CD4-positive, alpha-beta T cell treated with Interleukin-6 at 100 ng/mL for 8 hours (primary cell): ENCODE data around the gene OR52E5.

ENCODE experiments used
- DNase-seq: peaks from one replicate; pipeline ENCODE4 v3.0.0-alpha.2; 2020; ENCODE audit warnings: mixed read lengths, low spot score

The OR52E5 gene

DNA sequence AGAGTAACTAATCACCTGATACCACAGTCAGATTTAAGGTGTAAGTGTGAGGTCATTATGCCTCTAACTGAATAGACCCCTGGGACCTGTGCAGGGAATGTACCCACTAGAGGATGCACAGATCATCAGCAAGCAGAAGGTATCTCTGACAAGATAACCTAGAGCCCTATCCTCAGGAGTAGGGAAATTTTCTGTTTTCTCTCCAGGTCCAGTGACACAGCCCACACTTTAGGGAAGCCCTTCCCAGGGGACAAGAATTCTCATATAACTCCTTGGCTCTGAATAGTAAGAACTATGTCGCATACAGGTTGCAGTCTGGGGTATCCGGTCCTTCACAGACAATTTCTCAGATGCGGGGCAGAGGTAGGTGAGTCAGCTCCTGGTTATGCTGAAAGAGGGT, at the start of gene OR52E5:
TSS of gene OR52E5 (plus strand) at position 301 of the 400 bp plus-strand sequence. CDS start 7,569 bp downstream, outside the sequence.
- no peak for DNase-seq

- DNase-seq: no peak
Measured at GRCh38 chr11:5846701-5847100, 46.3 kb upstream of the OR52E5 start.

DNA sequence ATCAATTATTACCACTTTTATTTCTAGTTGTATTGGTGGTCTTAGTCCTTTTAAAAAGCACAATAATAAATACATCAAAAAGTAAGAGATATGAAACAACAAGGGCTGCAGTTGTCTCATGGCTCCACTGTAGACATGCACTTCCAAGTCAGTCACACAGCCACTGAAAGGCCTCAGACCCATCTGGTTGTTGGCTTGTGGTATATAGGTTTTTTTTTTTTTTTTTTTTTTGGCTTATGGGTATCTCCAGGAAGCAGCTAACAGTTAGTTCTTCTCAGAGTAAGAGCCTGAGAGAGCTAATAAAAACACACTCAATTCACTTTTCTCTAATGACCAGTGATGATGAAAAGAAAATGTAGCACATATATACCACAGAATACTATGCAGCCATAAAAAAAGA, 45.3 kb upstream of the OR52E5 start:
- no peak for DNase-seq

- no peak for DNase-seq
Measured at GRCh38 chr11:5851002-5851401, 42.0 kb upstream of the OR52E5 start.

DNA sequence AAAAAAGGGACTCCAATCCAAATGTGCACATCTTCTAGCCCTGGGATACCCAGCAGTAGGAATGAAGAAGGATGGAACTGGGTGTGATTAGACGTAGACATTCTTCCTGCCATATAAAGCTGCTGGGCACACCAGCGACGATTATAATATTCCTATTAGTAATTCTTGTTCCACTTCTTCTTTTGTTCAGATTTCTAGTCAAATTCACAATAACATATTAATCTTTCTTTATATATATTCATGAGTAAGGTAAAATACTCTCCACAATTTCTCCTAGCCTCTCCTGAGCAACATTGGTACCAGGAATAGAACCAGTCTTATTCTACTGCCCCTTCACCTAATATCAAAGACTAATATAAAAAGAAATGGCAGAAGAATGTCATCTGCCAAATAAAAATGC, 35.4 kb upstream of the OR52E5 start, which contains the start of gene OR52E8:
TSS of gene OR52E8 (minus strand) at position 101 of the 400 bp plus-strand sequence. CDS start at position 101, 0 bp downstream.
- DNase-seq: no peak

GRCh38 chr11:5865826-5866225, 27.2 kb upstream of the OR52E5 start:
- DNase-seq: no peak

GRCh38 chr11:5878564-5878963, 14.4 kb upstream of the OR52E5 start:
- DNase-seq: no peak

DNA sequence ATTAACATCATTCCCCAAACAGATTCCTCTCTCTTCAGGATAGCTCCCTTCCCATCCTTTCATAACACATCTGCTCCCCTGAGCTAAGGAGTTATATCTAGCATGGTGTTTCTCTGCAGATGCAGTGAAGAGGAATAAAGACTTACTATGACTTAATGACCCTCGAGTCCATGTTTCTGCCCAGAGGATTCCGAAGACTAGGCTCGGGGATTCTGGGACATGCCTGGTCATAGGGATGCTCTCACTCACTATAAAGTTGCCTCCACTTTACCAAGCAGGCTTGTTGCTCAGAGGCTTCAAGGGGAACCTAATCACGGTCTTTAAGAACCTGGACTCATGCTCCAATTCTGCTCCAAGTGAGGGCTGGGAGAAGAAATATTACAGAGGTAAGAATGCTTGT, 12.7 kb upstream of the OR52E5 start, which contains the start of gene OR52E4:
TSS of gene OR52E4 (plus strand) at position 301 of the 400 bp plus-strand sequence. CDS start 3,664 bp downstream, outside the sequence.
- no peak for DNase-seq

GRCh38 chr11:5881756-5882155, 11.3 kb upstream of the OR52E5 start:
- no peak for DNase-seq

DNA sequence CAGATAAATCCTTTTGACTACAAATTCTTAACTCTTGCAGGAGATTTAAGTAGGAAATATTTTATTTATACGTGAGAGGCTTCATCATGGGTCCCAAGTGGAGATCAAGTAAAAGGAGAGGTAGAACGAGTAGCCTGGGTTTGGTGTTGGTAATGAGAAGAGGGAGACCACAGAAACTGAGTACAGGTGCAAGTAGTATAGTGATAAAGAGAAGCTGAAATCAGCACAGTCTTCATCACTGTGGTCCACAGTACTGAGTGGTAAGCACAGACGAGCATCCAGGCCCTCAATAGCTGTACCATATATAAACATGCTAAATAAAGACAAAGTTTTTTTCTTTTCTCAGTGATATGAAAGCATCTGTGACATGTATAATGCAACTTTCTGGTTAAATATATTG, 5.8 kb upstream of the OR52E5 start:
- DNase-seq: no peak

GRCh38 chr11:5887661-5888060, 5.3 kb upstream of the OR52E5 start:
- no peak for DNase-seq

DNA sequence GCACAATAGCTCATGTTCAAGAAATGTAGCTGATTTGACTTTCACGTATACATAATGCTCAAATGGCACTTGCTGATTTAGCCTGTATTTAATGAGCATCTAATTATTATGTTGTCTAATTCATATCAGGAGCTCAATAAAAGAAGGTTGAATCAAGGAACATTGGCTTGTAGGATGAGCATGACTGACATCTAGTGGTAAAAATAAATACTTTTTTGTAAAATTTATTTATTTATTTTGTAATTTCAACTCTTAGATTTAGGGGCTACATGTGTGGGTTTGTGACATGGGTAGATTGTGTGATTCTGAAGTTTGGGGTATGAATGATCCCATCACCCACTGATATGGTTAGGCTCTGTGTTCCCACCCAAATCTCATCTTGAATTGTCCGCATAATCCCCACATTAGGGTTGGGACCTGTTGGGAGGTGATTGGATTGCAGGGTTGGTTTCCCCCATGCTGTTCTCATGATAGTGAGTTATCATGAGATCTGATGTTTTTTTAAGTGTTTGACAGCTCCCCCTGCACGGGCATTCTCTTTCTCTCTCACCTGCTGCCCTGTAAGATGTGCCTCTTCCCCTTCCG, 1.7 kb upstream of the OR52E5 start:
- DNase-seq: no peak

DNA sequence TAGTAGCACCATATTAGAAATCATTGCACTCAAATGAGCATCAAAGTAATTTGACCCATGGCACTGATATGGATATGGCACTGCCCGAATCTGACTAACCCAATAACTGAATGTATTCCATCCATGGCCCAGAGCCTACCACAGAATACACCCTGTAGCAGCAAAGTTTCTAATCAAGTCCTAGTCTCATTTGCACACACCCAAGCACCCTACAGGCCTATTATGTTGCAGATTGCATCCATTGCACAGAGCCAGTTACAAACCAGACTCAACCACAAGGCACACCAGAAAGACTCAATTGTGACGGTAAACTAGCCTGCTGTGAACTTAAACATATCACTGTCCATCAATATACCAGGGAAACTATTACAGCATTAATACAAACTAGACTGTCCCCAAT, 6.5 kb downstream of the OR52E5 start:
- no peak for DNase-seq

- DNase-seq: no peak
Measured at GRCh38 chr11:5910540-5910939, 17.5 kb downstream of the OR52E5 start.

GRCh38 chr11:5922749-5923426, 29.9 kb downstream of the OR52E5 start:
- no peak for DNase-seq

DNA sequence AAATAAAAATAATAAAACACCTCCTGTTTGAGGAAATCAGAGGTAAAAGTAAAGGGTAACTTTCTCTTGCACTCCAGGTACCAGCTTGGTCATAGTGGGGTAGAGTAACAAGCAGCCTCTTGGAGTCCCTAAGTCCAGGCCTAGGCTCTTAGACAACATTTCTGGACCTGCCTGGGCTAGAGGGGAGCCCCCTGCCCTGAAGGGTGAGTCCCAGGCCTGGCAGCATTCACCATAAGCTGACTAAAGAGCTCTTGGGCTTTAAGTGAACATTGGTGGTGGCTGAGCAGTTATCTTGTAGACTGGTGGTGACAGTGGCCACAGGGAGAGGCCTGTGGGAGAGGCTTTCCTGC, 30.4 kb downstream of the OR52E5 start:
- no peak for DNase-seq

GRCh38 chr11:5923794-5924193, 30.8 kb downstream of the OR52E5 start:
- no peak for DNase-seq

DNA sequence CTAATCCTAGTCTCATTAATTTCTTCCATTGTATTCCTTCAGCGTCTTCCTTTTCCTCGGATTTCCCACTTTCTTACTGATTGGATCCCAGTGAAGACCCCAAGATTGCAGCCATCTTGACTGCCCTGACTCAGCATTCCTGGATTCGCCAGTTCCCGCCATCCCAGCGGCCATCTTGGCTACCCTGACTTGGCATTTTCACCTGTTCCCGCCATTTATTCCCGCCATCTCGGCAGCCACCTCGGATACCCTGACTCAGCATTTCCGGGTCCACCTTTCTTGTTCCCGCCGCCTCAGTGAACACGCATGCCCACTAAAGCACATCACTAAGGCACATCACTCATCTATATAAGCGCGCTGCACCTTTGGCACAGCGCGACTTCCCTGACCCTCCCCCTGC, 35.3 kb downstream of the OR52E5 start:
- DNase-seq: no peak

DNA sequence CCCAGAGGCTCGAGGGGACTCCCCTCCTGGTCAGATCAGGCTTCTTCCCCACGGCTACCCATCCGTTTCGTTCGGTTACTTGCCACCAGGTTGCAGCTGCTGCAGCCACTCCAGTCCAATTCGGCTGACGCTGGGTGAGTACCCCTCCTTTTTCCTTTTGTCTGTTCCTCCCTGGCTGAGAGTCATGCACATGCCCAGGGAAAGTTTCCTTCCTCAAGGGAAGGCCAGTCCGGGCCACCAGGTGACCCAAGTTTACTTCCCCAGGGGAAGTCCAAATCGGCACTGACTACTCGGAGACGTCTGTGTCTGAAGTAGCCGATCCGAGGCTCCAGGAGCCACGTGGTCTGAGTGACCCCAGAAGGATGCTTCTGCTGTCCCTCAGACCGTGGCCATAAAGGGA, 35.8 kb downstream of the OR52E5 start:
- DNase-seq: no peak

DNA sequence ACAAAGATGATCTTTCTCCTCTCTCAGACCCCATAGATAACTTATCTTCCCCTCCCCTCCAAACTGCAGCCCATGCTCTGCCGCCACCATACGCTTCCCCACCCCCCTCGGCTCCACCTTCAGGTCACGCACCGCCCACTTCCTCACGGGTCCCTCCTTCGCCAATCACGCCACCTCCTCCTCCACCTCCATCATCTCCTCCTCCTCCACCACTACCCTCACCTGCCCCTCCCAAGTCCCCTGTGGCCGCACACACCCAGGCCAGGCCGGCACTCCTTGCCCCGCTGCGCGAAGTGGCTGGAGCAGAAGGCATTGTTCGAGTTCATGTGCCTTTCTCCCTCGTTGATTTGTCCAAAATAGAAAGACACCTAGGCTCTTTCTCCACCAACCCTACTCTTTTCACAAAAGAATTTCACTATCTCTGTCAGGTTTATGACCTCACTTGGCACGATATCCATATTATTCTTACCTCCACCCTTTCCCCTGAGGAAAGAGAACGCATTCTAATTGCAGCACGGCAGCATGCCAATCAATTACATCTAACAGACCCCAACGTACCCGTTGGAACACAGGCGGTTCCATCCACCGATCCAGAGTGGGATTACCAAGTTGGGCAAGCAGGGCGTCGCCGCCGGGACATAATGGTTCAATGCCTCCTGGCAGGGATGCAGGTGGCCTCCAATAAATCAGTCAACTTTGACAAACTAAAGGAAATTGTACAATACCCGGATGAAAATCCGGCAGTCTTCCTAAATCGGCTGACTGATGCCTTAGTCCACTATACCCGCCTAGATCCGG, 36.8 kb downstream of the OR52E5 start:
- no peak for DNase-seq

GRCh38 chr11:5930614-5931013, 37.6 kb downstream of the OR52E5 start:
- DNase-seq: no peak

GRCh38 chr11:5931061-5931460, 38.1 kb downstream of the OR52E5 start:
- DNase-seq: no peak

- DNase-seq: no peak
Measured at GRCh38 chr11:5932671-5933070, 39.7 kb downstream of the OR52E5 start.
